HPDE6-E6E7 (cell line): Measurements from ENCODE around the gene GREM1.

ENCODE experiments used
- DNase-seq: peaks from one replicate; pipeline ENCODE4 v3.0.0; 2011; ENCODE audit warnings: missing footprints; ENCODE audit errors: extremely low spot score

The GREM1 gene

DNA sequence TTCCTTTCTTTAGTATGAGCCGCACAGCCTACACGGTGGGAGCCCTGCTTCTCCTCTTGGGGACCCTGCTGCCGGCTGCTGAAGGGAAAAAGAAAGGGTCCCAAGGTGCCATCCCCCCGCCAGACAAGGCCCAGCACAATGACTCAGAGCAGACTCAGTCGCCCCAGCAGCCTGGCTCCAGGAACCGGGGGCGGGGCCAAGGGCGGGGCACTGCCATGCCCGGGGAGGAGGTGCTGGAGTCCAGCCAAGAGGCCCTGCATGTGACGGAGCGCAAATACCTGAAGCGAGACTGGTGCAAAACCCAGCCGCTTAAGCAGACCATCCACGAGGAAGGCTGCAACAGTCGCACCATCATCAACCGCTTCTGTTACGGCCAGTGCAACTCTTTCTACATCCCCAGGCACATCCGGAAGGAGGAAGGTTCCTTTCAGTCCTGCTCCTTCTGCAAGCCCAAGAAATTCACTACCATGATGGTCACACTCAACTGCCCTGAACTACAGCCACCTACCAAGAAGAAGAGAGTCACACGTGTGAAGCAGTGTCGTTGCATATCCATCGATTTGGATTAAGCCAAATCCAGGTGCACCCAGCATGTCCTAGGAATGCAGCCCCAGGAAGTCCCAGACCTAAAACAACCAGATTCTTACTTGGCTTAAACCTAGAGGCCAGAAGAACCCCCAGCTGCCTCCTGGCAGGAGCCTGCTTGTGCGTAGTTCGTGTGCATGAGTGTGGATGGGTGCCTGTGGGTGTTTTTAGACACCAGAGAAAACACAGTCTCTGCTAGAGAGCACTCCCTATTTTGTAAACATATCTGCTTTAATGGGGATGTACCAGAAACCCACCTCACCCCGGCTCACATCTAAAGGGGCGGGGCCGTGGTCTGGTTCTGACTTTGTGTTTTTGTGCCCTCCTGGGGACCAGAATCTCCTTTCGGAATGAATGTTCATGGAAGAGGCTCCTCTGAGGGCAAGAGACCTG lies 13.2 kb downstream of the GREM1 start:
- peak; percentile 70 for DNase-seq

DNA sequence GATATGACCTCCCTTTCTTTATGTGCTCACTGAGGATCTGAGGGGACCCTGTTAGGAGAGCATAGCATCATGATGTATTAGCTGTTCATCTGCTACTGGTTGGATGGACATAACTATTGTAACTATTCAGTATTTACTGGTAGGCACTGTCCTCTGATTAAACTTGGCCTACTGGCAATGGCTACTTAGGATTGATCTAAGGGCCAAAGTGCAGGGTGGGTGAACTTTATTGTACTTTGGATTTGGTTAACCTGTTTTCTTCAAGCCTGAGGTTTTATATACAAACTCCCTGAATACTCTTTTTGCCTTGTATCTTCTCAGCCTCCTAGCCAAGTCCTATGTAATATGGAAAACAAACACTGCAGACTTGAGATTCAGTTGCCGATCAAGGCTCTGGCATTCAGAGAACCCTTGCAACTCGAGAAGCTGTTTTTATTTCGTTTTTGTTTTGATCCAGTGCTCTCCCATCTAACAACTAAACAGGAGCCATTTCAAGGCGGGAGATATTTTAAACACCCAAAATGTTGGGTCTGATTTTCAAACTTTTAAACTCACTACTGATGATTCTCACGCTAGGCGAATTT lies 14.9 kb downstream of the GREM1 start:
- DNase-seq: no peak

DNA sequence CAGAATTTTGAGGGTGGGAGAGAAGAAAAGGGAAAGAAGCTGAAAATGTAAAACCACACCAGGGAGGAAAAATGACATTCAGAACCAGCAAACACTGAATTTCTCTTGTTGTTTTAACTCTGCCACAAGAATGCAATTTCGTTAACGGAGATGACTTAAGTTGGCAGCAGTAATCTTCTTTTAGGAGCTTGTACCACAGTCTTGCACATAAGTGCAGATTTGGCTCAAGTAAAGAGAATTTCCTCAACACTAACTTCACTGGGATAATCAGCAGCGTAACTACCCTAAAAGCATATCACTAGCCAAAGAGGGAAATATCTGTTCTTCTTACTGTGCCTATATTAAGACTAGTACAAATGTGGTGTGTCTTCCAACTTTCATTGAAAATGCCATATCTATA lies 15.5 kb downstream of the GREM1 start:
- DNase-seq: no peak

DNA sequence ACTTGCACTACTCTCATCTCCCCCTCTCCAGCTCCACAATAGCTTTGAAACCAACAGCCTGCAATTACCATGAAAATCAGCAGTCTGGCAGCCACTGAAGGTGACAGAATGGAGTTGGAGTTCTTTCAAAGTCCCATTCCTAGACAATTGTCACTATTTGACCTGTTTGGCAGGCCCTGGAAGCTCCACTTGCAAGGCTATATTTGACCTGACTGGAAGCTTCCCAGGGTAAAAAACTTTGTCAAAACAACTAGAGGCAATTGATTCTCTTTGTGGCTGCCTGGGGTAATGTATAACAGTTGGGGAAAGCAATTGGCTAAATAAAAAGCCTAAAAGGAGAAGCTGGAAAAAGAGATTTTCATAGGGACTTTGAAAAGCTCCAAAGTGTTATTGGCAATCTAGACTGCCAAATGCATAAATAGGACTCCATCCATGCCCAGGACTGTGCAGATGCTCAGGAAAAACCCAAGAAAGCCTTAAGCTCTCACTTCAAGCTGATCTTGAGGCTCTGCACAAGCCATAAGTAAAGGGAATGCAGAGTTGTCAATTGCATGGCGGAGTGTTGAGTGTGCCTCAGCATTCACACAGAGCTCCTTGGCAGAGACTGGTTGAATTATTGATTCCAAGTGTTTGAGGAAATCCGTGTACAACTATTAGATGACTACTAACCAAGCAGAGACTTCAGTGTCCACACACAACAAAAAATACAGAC lies 18.3 kb downstream of the GREM1 start:
- no peak for DNase-seq

DNA sequence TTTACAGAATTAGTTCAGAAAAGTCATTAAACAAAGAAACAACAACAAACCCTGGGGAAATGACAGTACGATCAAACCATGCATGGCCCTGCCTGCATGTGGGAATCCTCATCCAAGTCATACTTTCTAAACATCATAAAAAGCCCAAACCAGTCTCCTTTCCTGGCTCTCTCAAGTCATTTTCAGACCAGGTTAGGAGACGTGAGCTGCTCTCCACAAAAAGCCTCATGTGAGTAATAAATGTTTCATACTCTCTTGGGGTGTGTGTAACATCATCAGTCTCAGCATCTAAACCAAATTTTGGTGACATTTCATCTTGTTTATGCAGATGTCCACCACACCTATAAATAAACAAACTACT lies 18.9 kb downstream of the GREM1 start:
- no peak for DNase-seq

DNA sequence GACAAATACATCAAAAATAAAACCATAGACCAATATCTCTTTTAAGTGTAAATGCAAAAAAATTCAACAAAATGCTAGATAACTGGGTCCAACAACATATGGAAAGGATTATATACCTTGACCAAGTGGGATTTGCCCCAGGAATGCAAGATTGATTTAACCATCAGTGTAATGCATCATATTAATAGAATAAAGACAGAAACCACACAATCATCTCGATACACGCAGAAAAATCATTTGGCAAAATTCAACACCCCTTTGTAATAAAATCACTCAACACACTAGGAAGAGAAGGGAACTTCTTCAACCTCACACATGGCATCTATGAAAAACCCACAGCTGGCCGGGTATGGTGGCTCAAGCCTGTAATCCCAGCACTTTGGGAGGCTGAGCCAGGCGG lies 19.5 kb downstream of the GREM1 start:
- no peak for DNase-seq

DNA sequence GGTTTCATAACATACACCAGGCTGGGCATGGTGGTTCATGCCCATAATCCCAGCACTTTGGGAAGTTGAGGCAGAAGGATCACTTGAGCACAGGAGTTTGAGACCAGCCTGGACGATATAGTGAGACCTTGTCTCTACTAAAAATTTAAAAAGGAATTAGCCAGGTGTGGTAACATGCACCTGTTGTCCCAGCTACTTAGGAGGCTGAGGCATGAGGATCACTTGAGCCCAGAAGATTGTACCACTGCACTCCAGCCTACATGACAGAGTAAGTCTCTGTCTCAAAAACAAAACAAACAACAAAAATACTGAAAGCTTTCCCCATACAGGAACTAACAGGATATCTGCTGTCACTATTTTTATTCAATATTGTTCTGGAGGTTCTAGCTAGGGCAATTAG lies 20.9 kb downstream of the GREM1 start:
- no peak for DNase-seq

DNA sequence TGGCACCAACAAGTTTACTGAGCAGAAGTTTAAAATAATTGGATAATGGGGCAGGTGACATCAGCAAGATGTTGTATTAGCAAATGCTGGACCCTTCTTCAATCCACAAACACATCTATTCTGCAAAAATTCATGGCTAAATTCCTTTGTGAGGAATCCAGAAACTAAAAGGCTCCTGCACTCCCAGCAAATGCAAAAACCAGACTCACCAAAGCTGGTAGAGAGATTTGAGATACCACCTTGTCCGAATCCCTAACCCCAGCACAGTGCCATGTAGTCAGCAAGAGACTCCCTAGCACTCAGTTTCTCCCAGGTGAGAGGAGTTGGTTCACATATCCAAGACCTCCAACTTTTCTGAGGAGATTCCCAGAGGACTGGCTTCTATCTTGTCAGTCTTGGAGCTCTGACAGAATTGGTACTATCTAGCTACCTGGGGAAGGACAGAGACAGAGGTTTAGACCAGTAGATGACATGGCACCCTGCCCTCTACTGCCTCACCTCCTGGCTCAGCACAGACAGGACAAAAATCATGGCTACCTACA lies 21.8 kb downstream of the GREM1 start:
- DNase-seq: no peak

DNA sequence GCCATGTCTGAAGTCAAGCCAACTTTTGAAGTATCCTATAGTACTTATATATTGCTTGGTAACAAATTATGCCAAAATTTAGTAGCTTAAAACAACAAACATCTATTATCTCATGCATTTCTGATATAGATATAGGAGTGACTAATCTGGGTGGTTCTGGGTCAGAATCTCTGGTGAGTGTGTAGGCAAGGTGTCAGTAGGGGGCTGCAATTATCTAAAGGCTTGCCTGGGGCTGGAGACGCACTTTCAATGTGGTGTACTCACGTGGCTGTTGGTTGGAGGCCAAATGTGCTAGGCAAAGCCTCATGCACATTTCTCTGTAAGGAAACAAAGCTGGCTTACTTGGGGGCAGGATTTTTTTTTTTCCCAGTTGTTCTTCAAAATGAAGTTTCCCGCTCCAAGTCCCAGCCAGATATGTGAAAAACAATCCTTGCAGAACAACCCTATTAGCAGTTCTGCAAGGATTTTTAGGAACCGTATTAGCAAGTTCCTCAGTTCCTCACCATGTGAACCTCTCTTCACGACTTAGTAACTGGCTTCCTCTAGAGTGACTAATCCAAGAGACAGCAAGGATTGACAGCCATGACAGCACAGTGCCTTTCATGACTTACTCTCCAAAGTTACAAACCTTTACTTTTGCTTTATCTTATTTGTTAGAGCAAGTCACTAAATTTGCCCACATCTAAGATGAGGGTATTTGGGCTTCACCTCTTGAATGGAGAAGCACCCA lies 25.8 kb downstream of the GREM1 start:
- no peak for DNase-seq

DNA sequence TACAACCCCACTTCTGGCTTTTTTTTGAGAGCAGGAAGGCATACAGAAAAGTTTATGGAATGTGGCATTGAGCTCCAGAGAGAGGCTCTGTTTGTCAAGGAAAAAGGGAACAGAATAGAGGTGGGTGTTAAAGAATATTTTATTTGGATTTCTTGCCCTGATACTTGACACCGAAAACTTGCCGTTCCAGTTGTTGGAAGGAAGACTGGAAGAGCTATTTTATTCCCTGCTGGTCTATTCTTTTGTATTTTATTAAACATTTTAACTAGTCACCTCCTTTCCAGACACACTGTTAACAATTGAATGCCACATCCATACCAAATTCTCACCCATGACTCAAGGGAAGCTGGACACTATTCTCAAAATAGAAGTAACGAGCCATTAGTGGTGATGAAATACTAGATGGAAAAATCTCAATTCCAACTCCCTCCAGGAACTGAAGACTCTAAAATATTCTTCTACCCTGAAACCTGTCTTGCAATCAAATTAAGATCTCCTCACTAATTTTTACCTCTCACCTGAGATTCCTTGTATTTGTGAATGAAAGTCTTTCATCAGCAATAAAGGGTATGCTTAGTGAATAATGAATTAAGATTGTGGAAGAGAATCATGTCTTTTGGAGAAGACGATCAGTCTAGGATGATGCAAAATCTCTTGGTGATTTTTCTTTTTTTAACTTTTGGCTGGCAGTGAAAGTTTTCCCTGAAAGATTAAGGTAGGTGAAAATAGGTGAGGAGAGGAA lies 28.5 kb downstream of the GREM1 start:
- DNase-seq: no peak

DNA sequence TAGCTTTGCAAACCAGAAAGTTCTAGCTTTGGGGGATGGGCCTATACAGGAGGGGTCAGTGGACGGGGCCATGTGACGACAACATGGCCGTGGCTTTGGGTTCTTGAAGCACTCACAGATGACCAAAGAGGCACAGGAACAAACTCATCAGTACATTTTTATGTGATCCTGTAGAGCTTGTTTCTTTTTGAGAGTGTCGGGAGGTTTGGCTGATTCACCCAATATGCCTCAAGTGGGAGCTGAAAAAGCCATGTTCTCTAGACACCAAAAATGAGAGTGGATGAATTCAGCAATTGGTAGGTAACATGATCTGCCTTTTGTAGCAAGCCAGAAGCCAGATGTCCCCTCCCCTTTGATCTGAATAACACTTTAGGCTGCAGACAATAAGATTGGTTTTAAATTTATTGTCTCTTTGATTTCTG lies 30.1 kb downstream of the GREM1 start:
- no peak for DNase-seq

DNA sequence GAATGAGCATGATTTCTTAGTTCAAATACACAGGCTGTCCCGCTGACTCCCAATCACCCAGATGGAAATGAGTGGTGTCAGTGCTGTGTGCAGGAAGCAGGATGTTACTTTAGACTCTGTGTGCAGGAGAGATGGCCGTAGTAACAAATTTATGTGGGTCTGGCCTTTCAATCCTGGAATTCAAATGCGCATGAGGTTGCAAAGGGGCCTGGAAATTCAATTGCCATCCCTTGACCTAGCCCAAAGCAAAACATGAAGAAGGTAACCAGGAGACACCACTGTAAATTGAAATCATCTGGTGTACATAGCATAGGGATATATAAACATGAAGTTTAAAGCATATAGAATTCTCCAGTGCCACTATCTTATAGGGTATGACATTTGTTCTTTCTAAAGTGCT lies 33.2 kb downstream of the GREM1 start:
- no peak for DNase-seq

DNA sequence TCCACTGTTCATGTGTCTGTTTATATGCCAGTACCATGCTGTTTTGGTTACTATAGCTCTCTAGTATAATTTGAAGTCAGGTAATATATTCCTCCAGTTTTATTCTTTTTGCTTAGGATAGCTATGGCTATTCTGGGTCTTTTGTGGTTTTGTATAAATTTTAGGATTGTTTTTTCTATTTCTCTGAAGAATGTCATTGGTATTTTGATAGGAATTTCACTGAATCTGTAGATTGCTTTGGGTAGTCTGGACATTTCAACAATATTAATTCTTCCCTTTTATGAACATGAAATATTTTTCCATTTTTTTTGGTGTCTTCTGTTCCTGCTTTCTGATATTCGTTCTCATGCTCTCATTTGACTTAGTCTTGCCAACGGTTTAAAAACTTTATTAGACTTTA lies 39.6 kb downstream of the GREM1 start:
- DNase-seq: no peak

DNA sequence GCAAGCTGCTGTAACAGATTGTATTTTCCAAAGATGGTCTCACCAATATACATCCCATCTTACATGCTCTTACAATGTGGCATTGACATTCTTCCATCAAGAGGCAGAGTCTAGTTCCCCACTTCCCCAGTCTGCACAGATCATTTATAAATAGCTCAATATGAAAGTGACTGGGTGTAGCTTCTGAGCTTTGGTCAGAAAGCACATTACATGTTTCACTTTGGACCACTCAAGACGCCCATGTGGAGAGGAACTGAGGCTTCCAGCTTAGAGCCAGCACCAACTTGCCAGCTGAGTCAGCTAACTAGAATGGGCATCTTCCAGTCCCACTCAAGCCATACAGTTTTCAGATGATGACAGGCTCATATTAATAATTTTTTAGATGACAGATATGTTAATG lies 45.5 kb downstream of the GREM1 start:
- DNase-seq: no peak

DNA sequence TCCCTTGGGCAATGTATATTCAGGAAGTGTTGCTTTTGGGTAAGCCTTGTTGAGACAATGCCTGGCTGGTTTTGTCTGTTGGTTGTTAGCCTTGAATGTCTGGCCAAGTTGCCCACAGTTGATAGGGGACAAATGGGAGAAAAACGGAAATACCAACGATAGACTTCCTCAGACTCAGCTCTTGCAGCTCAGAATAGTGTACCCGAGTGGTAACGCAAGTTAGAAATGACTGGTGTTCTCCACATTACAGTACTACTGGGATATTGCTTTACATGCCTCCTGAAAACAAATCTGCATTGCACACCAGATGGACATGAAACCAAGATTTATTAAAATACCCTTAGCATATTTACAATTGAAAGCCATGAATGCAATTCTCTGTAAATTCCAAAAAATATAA lies 47.4 kb downstream of the GREM1 start:
- DNase-seq: no peak

DNA sequence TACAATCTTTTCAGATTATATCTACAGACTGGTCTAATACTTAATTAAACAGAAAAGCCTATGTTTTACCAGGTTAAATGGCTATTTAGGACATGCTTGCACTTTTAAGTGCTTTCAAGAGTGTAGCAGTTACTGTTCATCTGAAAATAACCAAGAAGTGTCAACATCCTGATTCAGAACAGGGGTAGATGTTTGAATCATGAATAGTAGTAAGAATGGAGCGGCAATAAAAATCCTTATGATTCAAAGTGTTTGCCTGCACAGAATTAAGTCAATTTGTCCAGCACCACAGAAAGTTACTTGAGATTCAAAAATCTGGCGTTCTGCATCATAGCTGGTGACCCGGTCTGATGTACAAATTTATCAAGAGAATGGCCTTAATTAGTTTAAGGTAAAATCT lies 48.3 kb downstream of the GREM1 start:
- DNase-seq: no peak

DNA sequence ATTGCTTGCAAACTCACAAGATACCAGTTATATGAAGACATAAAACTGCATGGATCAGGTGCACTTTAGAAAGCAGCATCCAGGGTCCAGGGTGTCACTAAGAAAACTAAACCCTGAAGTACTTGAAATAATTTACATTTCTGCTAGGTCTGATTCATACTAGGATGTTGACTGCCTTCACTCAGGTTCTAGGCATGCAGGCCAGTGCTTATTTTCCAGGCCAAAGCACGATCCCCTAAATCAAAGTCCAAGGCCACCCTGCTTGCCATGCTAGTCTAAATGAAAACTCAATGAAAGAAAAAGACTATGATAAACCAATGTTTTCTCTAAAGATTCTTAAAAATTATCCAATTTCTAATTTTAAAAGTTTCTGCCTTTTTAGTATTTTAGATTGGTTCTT lies 49.4 kb downstream of the GREM1 start:
- no peak for DNase-seq

DNA sequence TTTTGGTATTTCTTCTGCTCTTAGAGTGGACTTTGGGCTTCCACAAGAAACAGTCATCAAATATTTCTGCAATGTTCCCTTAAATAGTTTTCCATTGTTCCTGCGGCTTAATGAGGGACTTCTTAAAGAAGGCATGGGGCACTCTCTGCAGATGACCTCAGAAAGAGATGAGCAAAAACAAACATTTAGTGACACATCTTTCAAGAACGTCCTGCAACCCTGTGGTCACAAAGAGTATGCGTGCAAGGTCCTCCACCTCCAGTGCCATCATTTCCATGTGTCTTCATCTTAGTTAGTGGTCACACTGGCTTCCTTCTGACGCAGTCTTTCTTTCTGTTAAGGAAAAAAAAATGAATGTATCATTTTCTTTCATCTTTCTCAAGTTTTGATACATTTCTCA lies 56.2 kb downstream of the GREM1 start:
- DNase-seq: peak; percentile 4

DNA sequence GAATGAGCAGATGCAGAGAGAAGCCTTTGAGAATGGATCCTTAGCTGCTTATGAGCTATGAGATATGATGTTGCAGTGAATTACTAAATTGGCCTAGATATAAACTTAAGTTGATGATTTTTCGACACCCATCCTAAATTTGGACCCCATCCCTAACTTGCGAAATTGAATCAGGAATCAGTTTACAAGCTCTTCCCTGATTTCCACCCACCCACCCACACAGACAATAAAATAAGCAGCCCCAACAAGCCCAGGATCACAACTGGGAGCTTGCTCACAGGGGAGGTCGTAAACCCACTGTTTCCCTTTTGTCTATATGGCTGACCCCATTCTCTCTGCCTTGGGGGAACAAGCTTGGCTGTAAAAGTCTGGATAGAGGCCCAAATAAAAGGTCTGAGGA lies 57.3 kb downstream of the GREM1 start:
- no peak for DNase-seq

DNA sequence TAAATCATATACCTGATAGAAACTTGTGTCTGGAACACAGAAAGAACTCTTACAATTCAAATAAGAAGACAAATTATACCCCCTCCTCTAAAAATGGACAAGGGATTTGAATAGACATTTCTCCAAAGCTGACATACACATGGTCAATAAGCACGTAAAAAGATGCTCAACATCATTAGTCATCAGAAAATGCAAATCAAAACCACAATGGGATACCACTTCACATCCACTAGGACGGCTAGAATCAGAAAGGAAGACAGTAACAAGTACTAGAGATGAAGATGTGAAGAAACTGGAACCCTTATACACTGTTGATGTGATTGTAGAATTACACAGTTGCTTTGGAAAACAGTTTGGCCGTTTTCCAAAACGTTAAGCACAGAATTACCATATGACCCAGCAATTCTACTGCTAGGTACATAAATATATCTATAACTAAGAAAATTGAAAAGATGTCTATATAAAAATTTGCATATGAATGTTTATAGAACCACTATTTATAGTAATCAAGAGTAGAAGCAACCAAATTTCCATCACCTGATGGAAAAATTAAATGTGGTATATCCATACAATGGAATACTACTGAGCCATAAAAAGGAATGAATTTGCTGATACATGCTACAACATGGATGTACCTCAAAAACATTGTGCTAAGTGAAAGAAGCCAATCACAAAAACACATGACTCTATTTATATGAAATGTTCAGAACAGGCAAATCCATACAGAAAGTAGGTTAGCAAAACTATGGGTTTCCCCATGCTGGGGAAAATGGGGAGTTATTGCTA lies 60.8 kb downstream of the GREM1 start:
- no peak for DNase-seq
